GM19467 (cell line): ENCODE data around the gene RANBP1.

Experiments used
- ATAC-seq: cut with Tn5 transposase; IDR thresholded peaks from one replicate; pipeline ENCODE4 v1.9.1; 2021; ENCODE audit warnings: mild to moderate bottlenecking, moderate library complexity; ENCODE audit not compliant: unreplicated experiment

Gene RANBP1

DNA sequence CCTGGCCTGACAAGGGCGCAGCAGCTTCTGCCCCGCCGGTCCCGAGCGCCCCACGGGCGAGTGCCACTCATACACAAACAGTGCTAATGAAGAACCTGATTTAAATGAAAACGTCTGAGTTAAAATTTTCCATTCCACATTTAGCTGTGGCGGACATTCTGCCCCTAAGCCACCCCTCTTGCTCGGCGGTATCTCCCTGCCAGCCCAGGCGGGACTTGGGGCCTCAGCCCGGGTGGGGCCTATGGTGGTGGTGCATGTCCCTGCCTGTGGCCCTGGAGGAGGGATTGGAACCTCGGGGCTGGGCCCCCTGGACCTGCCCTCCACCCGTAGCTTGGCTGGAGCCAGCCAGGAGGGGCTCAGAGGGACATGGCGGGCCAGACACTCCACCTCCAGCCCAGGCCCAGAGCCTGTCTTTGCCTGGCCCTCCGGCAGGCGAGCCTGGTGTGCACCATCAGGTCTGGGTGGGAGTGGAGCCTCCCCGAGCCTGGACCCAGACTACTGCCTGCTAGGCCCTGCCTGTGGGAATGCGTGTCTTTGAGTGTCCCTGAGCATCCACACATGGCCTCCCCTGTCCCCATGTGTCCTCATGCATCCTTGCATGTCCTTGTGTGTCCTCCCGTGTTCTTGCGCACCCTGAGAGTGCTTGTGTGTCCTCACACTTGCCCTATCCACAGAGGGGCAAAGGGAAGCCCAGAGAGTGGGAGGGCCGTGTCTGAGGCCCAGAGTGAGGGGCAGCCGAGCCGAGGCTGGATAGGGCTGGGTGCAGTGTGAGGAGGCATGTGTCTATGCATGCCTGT is 20.1 kb downstream of the RANBP1 start:
- no peak for ATAC-seq

DNA sequence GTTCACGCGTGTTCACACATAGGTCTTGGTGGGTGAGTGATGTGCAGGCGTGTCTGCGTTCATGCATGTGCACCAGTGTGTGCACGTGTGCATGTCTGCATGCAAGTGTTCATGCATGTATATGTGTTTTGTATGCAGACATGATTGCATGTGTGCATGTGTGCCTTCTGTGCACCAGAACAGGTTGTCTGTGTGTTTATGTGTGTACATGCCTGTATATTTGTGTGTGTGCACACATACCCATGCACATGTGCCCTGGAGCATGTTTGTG is 20.6 kb downstream of the RANBP1 start:
- ATAC-seq = no peak

DNA sequence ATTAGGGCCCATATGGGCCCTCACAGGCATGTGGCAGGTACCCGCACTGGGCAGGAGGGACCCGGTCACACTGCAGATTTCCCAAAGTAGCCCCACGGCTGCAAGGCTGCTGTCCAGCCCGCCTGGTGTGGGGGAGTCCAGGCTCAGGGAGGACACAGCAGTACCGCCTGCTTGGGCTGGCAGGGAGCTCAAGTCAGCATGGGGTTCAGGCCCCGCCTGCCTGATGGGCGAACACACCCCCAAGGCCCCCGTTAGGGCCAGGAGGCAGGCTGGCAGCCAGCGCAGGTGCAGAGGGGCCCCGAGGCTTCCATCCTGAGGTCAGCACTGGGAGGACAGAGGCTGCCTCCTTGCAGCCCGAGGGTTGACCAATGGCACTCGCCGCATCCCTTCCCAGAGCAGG is 21.2 kb downstream of the RANBP1 start:
- ATAC-seq = no peak

DNA sequence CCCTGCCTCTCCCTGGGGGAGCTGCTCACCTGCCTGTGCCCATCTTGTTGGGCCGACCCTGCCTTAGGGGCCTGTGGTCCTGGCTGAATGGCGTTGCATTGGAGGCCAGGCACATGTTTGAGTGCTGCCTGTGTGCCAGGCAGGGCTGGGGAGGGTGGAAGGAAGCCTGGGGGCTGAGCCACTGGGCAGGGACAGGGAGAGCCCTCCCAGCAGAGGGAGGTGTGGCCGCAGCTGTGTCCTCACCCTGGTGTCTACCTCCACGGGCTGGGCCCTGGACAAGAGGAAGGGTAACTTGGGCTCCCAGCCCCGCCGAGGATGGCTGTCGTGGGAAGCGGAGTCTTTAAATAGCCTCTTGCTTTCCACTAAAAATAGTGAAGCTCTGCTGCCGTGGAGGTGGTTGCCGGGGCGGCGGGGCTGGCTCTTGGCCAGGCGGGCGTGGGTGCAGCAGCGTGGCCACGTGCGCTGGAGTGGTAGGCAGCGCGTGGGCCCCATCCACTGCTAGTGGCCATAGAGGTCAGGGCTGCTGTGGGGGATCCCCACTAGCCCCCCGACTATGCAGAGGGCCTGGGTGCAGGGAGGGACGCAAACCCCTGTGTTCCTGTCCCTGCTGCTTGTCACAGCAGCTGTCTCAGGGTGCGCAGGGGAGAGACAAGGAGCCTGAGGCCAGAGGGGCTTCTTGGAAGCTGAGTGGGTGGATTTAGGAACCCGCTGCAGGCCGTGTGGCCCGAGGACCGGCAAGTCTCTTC is 21.9 kb downstream of the RANBP1 start:
- ATAC-seq = no peak

DNA sequence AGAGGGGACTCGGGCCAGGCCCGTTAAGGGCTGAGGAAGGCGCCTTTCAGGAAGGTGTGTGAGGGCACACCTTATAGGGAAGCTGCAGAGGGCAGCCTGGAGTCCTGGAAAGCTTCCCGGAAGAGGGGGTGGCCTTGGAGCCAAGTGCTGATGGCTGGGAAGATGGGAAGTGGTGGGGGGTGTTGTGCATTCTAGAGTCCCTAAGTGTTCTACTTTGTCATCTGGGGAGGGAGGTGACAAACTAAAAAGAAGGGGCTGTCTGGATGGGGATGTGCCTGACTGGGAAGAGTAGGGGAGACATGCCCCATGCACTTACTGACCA is 22.5 kb downstream of the RANBP1 start:
- no peak for ATAC-seq

DNA sequence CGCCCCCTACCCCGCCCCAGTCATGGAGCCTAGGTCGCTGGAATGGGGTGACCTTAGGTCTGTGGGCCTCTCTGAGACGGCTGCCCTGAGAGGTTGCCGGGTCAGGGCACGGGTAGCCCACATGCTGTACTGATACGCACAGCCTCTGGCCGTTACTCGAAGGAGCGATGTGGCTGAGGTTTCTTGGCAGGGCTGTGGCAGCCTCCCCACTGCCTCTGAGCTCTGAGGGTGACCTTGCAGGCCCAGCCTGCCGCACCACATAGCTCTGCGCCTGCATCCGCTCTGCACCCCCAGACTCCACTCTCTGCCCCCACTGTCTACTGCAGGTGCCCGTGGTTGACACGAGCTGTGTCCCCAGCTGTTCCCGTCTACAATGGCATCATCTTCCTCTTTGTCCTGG is 23.0 kb downstream of the RANBP1 start:
- ATAC-seq = no peak

DNA sequence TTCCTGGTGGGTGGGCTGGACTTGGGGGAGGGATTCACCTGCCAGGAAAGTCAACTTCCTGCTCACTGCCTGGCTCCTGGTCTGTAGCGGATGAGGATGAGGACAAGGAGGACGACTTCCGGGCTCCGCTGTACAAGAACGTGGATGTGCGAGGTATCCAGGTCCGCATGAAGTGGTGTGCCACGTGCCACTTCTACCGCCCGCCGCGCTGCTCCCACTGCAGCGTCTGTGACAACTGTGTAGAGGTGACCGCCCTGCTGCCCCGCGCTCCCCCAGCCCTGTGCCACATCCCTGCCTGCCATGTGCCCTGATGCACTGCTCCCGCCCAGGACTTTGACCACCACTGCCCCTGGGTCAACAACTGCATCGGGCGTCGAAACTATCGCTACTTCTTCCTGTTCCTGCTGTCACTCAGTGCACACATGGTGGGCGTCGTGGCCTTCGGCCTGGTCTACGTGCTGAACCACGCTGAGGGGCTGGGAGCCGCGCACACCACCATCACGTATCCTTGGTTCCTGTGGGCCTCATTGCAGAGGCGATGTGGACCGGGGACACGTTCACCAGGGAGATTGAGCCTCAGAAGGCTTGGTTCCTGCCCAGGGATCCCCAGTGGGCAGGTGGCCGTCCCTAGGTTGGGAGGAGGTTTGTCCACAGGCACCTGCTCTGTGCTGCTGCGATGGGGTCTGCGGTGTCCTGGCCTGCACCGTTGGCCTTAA is 23.6 kb downstream of the RANBP1 start:
- no peak for ATAC-seq

DNA sequence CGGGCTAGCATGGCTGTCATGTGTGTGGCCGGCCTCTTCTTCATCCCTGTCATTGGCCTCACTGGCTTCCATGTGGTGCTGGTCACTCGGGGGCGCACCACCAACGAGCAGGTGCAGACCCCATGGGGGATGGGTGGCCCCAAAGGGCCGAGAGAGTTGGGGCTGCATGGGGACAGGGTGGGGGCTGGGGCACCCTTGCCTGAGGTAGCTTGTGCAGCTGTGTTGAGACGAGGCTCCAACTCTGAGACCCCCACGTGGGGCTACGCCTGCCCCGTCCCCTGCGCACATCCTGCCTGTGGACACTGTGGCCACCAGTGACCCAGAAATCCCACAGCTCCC is 24.2 kb downstream of the RANBP1 start:
- ATAC-seq = no peak

DNA sequence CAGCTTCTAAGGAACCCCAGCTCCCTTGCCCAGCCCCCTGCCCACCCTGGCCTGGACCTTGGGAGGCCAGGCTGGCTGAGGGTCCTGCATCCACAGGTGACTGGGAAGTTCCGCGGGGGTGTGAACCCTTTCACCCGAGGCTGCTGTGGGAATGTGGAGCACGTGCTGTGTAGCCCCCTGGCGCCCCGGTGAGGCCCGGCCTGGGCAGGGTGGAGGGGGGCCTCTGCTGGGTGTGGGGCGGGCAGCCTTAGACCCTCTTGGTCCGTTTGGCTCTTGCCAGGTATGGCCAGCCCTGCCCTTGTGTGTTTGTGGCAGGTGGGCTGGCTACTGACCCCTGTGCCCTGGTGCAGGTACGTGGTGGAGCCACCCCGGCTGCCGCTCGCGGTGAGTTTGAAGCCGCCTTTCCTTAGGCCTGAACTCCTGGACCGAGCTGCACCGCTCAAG is 24.6 kb downstream of the RANBP1 start:
- ATAC-seq = no peak

DNA sequence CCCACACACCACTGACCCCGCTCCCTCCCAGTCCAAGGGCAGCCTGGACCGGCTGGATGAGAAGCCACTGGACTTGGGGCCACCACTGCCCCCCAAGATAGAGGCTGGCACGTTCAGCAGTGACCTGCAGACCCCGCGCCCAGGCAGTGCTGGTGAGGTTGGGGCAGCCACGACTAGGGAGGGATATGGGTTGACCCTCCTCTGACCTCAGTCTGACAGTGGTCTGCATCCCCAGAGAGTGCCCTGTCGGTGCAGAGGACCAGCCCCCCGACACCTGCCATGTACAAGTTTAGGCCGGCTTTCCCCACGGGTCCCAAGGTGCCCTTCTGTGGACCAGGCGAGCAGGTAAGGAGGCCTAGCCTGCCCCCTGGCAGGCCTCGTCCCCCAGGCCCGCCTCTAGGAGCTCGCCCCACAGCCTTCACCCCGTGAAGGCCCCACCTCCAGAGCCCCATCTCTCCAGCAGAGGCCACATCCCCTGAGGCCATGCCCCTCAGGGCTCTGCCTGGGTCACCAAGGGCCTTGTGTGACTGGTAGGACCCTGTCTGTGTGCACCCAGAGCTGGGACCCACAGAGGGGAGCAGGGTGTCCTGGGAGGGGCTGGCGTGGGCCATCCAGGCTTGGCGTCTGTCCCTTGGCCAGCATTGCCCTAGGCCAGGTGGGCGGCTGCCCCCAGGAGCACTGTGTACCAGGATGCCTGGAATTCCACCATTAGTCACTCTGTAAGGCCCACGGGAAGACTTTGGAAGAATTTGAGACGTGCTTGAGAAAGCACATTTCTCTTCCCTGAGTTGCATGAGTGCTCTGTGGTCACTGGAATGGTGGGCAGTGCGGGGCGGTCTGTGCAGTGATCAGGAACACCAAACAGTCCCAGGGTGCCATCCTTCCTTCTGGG is 25.5 kb downstream of the RANBP1 start:
- ATAC-seq = no peak

DNA sequence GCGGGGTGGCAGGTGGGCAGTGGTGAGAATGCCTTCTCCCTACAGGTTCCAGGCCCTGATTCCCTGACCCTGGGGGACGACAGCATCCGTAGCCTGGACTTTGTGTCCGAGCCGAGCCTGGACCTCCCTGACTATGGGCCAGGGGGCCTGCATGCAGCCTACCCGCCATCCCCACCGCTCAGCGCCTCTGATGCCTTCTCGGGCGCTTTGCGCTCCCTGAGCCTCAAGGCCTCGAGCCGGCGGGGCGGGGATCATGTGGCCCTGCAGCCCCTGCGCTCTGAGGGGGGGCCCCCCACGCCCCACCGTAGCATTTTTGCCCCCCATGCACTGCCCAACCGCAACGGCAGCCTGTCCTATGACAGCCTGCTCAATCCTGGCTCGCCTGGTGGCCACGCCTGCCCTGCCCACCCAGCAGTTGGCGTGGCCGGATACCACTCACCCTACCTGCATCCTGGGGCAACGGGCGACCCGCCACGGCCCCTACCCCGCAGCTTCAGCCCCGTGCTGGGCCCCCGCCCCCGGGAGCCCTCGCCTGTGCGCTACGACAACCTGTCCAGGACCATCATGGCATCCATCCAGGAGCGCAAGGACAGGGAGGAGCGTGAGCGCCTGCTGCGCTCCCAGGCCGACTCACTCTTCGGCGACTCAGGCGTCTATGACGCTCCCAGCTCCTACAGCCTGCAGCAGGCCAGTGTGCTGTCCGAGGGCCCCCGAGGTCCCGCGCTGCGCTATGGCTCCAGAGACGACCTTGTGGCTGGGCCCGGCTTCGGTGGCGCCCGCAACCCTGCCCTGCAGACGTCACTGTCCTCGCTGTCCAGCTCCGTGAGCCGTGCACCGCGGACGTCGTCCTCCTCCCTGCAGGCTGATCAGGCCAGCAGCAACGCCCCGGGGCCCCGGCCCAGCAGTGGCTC is 27.1 kb downstream of the RANBP1 start:
- no peak for ATAC-seq

DNA sequence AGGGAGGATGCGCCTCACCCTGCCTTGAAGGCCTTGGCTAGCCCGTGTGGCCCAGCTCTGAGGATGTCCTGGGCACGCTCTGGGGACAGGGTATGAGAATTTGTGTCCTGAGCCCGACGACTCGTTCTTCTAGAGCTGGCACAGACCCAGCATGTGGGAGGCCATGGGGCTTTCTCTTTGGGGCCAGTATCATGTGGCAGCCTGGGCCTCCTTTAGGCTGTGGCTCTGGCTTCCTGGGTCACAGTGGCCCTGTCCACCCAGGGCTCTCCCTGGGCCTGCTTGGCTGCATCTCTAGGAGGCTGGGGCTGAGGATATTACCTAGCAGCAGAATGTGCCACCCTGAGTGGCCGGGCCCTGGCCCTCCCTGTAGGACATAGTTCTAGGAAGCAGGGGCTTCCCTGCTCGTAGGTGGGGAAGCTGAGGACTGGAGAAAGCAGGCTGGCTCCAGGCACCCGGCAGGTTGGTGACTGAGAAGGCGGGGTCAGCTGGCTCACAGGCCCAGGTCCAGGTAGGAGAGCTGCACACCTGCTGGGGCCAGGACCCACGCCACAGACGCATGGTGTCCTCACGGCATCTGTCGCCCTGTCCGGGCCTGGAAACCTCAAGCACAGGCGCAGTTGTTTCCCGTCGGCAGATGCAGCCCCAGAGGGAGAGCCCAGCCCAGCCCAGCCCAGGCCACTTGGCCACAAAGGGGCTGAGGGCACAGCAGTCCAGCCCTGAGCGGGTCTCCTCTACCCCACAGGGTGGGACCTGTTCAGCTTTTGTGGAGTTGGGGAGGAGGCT is 28.2 kb downstream of the RANBP1 start:
- no peak for ATAC-seq

DNA sequence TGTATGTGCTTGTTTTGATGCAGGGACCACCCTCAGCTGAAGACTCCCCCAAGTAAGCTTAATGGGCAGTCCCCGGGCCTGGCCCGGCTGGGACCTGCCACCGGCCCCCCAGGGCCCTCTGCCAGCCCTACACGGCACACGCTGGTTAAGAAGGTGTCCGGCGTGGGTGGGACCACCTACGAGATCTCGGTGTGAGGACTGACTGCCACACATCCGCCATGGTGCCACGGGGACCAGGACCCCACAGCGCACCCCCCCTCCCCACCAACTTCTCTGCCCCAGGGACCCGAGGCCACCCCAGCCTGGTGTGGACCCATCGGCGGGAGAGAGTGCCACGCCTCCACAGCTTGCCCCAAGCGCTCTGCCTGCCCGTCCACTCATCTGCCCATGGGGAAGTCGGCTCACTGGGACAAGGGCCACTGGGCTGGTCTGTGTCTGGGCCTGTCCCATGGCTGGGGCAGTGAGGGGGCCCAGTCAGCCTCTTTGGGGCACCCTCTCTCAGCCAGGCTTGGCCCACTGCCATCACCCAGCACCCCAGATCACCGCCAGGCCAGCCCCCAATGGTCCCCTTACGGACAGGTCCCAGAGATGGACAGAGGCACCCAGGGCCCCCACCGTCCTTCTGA is 29.4 kb downstream of the RANBP1 start:
- no peak for ATAC-seq

DNA sequence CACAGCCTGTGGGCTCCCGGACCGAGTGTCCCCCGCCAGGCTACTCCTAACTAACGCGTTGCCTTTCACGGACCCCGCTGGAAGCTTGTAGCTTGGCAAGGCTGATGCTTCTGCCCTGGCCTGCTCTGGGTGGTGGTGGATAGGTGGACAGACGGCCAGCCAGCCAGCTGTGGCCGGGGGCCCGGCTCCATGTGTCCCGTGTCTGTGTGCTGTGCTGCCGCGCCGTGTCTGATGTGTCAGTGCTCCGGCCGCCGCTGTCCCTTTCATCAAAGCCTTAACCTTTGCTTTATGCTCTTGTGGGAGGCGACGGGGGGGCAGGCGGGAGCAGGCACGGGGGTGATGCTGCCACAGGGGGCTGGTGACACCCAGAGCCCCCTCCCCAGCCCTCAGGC is 29.9 kb downstream of the RANBP1 start:
- no peak for ATAC-seq

DNA sequence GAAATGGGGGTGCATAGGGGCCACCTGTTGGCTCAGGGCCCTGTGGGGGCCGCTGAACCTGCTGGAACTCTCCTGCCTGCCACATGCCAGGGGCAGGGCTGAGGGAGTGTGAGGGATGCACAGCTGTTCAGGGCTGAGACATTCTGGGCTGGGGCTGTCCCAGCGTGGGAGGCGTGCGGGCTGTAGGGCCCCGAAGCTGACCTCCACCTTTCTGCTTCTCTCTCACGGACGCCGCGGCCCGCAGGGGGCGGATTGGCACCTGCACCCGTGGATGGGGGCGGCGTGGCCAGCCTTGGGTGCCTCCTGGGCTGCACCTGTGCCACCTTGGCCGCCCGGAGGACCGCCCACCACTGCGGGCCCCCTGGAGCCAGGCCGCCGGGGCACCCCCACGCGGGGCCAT is 30.9 kb downstream of the RANBP1 start:
- no peak for ATAC-seq

DNA sequence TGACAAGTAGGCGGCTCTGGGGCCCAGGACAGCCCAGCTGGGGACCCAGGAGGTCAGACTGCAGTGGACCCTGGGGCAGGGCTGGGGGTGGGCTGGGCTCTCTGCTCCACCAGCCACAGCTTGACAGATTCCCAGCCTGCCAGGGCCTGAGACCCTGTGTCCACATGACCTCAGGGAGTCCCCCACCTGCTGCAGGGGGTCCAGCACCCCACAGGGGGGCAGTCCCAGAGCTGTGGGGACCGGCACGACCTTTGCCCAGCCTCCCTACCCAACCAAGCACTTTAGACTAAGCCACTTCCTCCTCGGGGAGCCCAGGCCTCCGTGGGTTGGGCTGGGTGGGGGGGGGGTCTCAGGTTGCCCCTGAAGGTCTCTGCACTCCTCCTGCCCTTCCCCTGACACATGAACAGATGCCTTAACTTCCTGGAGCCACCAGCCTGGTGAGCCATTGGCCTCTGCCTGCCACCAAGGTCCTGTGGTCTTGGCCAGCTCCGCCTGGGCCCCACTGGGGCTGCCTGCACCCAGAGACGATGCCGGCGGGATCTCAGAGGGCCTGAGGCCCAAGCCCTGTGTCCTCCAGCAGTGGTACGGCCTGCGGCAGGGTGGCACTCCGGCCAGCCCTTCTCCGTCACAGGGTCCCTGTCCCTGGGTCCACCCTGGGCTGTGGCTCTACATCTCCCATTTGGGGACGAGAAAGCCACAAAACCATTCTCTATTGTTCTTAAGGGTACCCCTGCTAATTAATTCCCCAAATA is 31.5 kb downstream of the RANBP1 start:
- ATAC-seq = no peak

DNA sequence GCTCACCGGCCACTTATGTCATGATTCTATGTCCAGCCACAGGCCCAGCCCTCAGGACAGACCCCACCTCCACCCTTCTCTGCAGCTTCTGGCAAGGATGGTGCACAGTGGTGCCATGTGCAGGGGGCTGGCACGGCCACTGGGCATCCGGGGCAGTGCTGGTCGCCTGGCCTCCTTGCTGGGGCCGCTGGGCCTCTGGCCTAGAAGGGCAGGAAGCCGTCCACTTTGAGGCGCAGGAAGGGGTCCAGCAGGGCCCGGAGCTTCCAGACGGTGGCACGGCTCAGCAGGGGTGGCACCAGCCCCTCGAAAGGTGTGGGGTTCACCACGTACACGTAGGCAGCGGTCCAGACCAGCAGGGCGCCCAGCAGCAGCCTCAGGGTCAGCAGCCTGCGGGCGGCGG is 32.5 kb downstream of the RANBP1 start:
- no peak for ATAC-seq
